GM12873 (cell line): Measurements from ENCODE around the gene ZBTB42.

Experiments used
- CTCF ChIP-seq: IDR thresholded peaks from 2 replicates; pipeline ENCODE4 v1.5.1; 2012; ENCODE audit warnings: low read depth, mild to moderate bottlenecking, moderate library complexity, low read length, control low read depth; ENCODE audit not compliant: insufficient read depth; ENCODE audit errors: missing control alignments

Gene ZBTB42

GRCh38 chr14:104755621-104756020 lies 45.3 kb upstream of the ZBTB42 start:
- TF ChIP-seq CTCF: no peak

- TF ChIP-seq CTCF: no peak
Observed at GRCh38 chr14:104756477-104757237, 44.2 kb upstream of the ZBTB42 start.

GRCh38 chr14:104757238-104757585 lies 43.7 kb upstream of the ZBTB42 start:
- no peak for TF ChIP-seq CTCF

- no peak for TF ChIP-seq CTCF
Observed at GRCh38 chr14:104757681-104758392, 43.1 kb upstream of the ZBTB42 start.

- TF ChIP-seq CTCF: no peak
Observed at GRCh38 chr14:104758981-104759969, 41.6 kb upstream of the ZBTB42 start.

GRCh38 chr14:104765517-104765916 lies 35.4 kb upstream of the ZBTB42 start:
- TF ChIP-seq CTCF: no peak
